H1 (cell line): ENCODE results near the gene VWA1. TPM values are rescaled to one million over a fixed set of nuclear protein-coding genes. Genes with fewer than 3 reads are reported as not detected.

ENCODE experiments used
- CHD7 ChIP-seq: fragments of 300-600 bp; sonication (generic); IDR thresholded peaks from 2 replicates; pipeline ENCODE4 v1.7.1; 2012; ENCODE audit warnings: low read length, moderate library complexity, mild to moderate bottlenecking, inconsistent platforms; ENCODE audit not compliant: insufficient replicate concordance
- E2F6 ChIP-seq: IDR thresholded peaks from 2 replicates; pipeline ENCODE4 v1.6.1; 2012; ENCODE audit warnings: inconsistent platforms
- EP300 ChIP-seq, 2 experiments: IDR thresholded peaks; 1 replicate in 1 of 2; 2 replicates in 1 of 2; pipeline ENCODE4 v1.6.1; 2011 to 2012; ENCODE audit warnings: low read depth in 2 of 2, low read length in 2 of 2, mild to moderate bottlenecking in 2 of 2, borderline replicate concordance in 1 of 2, inconsistent platforms in 1 of 2, moderate library complexity in 1 of 2
- GABPA ChIP-seq: IDR thresholded peaks from 2 replicates; pipeline ENCODE4 v1.6.1; 2011; ENCODE audit warnings: mild to moderate bottlenecking, low read length, moderate library complexity, borderline replicate concordance; ENCODE audit not compliant: insufficient read depth
- HDAC2 ChIP-seq, 2 experiments: fragments of 300-600 bp in 1 of 2; sonication (generic) in 1 of 2; IDR thresholded peaks; 2 replicates each; pipeline ENCODE4 v1.6.1; 2011 to 2012; ENCODE audit warnings: low read depth in 2 of 2, low read length in 2 of 2, mild to moderate bottlenecking in 2 of 2, moderate library complexity in 2 of 2, borderline replicate concordance in 1 of 2, inconsistent platforms in 1 of 2
- JUN ChIP-seq: IDR thresholded peaks from 2 replicates; pipeline ENCODE4 v1.6.1; 2011; ENCODE audit warnings: low read depth, mild to moderate bottlenecking, improper control_type of control experiment, low read length
- RFX5 ChIP-seq: IDR thresholded peaks from 2 replicates; pipeline ENCODE4 v1.6.1; 2011; ENCODE audit warnings: low read depth, low read length, improper control_type of control experiment, borderline replicate concordance
- SIRT6 ChIP-seq: IDR thresholded peaks from one replicate; pipeline ENCODE4 v1.7.1; 2012; ENCODE audit warnings: low read length, inconsistent platforms
- SP1 ChIP-seq: IDR thresholded peaks from 2 replicates; pipeline ENCODE4 v1.6.1; 2011; ENCODE audit warnings: low read depth, low read length
- SP4 ChIP-seq: IDR thresholded peaks from 2 replicates; pipeline ENCODE4 v1.6.1; 2012; ENCODE audit warnings: low read length, inconsistent platforms
- polyA plus RNA-seq, 7 experiments: library from polyadenylated mRNA; depleted of rRNA in 3 of 7; stranded (reverse) in 5 of 7; unstranded in 2 of 7; fragments of >200 nt in 5 of 7; fragments of 200-250 nt in 2 of 7; gene quantifications; 1 replicate in 5 of 7; 2 replicates in 1 of 7; 4 replicates in 1 of 7; pipeline versions ENCODE4 v1.2.1 to v1.2.3, GENCODE V29; 2011 to 2013; ENCODE audit warnings: missing spikeins in 2 of 7, mixed read lengths in 2 of 7
- total RNA-seq: library from RNA; stranded (reverse); fragmentation: NEBNext Ultra II Directional; extraction: Animal tissue kit (Norgen Biotek cat#: 25700); gene quantifications from 2 replicates; pipeline ENCODE4 v1.2.1, GENCODE V29; 2021

Gene VWA1
- total and polyA plus RNA-seq, 2 of the 8 experiments (the other 6 are each of a cell fraction or from before 2014, with no cell fraction given), result 16.0 to 36.6 TPM

- TF ChIP-seq CHD7 (no peak), GABPA (no peak), SP4 (no peak), E2F6 (no peak), SIRT6 (no peak), HDAC2 (IDR thresholded peaks at IDR 0.05; ENCODE audit: borderline replicate concordance in 1 of 2, low read depth in 2 of 2, low read length in 2 of 2) (no peak), RFX5 (no peak), SP1 (no peak), EP300 (IDR thresholded peaks at IDR 0.05; ENCODE audit: borderline replicate concordance in 1 of 2, low read depth in 2 of 2, low read length in 2 of 2) (no peak), JUN (no peak)
Measured at GRCh38 chr1:1442069-1442770, 6.7 kb downstream of the VWA1 start (continued).
